H9 (cell line): ENCODE data around the gene SRPK2. TPM values are rescaled to one million over a fixed set of nuclear protein-coding genes. Genes with fewer than 3 reads are reported as not detected.
A peak's percentile ranks its signal among the peaks of the same experiment; 100 is the strongest.
"Not testable (repeated sequence)": the region's sequence is repeated elsewhere in the genome, so short reads cannot be mapped to it uniquely, and the experiment has no call there.

Experiments used
- DNase-seq: peaks from one replicate; pipeline ENCODE4 v3.0.0-alpha.2; 2017
- H2AFZ ChIP-seq: one replicate; pipeline ENCODE4 v1.6.1; 2013; ENCODE audit warnings: mild to moderate bottlenecking, low read length, control low read depth, moderate library complexity
- H2AK5ac ChIP-seq: 2 replicates; pipeline ENCODE4 v1.6.1; 2013; ENCODE audit warnings: low read length, control low read depth, mixed read lengths; ENCODE audit not compliant: insufficient read length
- H2BK120ac ChIP-seq: one replicate; pipeline ENCODE4 v1.6.1; 2013; ENCODE audit warnings: low read depth, mild to moderate bottlenecking, low read length, control low read depth, inconsistent platforms; ENCODE audit not compliant: poor library complexity, severe bottlenecking
- H2BK12ac ChIP-seq: 2 replicates; pipeline ENCODE4 v1.6.1; 2013; ENCODE audit warnings: low read length, control low read depth, mixed read lengths, low read depth; ENCODE audit not compliant: insufficient read length
- H2BK15ac ChIP-seq: 2 replicates; pipeline ENCODE4 v1.6.1; 2013; ENCODE audit warnings: low read depth, low read length, control low read depth
- H2BK20ac ChIP-seq: one replicate; pipeline ENCODE4 v1.6.1; 2013; ENCODE audit warnings: low read depth, mild to moderate bottlenecking, low read length, control low read depth, inconsistent platforms; ENCODE audit not compliant: poor library complexity, severe bottlenecking
- H2BK5ac ChIP-seq: 2 replicates; pipeline ENCODE4 v1.6.1; 2013; ENCODE audit warnings: low read length, control low read depth, mixed read lengths; ENCODE audit not compliant: insufficient read length
- H3K14ac ChIP-seq: 2 replicates; pipeline ENCODE4 v1.6.1; 2013; ENCODE audit warnings: low read length, control low read depth; ENCODE audit not compliant: insufficient read depth
- H3K18ac ChIP-seq: 2 replicates; pipeline ENCODE4 v1.6.1; 2013; ENCODE audit warnings: low read depth, mild to moderate bottlenecking, mixed read lengths, low read length, control low read depth; ENCODE audit not compliant: insufficient read length
- H3K23ac ChIP-seq: 2 replicates; pipeline ENCODE4 v1.6.1; 2013; ENCODE audit warnings: low read length, control low read depth, mixed read lengths, low read depth; ENCODE audit not compliant: insufficient read length
- H3K23me2 ChIP-seq: 2 replicates; pipeline ENCODE4 v1.6.1; 2013; ENCODE audit warnings: low read depth, mild to moderate bottlenecking, mixed read lengths, low read length, control low read depth; ENCODE audit not compliant: insufficient read length, poor library complexity, severe bottlenecking
- H3K27ac ChIP-seq: 2 replicates; pipeline ENCODE4 v1.5.1; 2013; ENCODE audit warnings: low read length, control low read depth, mixed read lengths, low read depth; ENCODE audit not compliant: insufficient read length
- H3K27me3 ChIP-seq: 2 replicates; pipeline ENCODE4 v1.6.1; 2013; ENCODE audit warnings: low read length, control low read depth, inconsistent platforms; ENCODE audit not compliant: insufficient read depth
- H3K4ac ChIP-seq: 2 replicates; pipeline ENCODE4 v1.6.1; 2013; ENCODE audit warnings: low read depth, mild to moderate bottlenecking, control low read depth, inconsistent platforms, low read length, moderate library complexity
- H3K4me1 ChIP-seq: 2 replicates; pipeline ENCODE4 v1.6.1; 2013; ENCODE audit warnings: low read length, control low read depth, inconsistent platforms; ENCODE audit not compliant: insufficient read depth
- H3K4me2 ChIP-seq: 2 replicates; pipeline ENCODE4 v1.6.1; 2013; ENCODE audit warnings: low read length, control low read depth, mixed read lengths; ENCODE audit not compliant: insufficient read length, insufficient read depth
- H3K56ac ChIP-seq: 2 replicates; pipeline ENCODE4 v1.6.1; 2013; ENCODE audit warnings: low read depth, mild to moderate bottlenecking, mixed read lengths, low read length, control low read depth; ENCODE audit not compliant: insufficient read length
- H3K79me1 ChIP-seq: 2 replicates; pipeline ENCODE4 v1.6.1; 2013; ENCODE audit warnings: low read depth, mild to moderate bottlenecking, moderate library complexity, low read length, control low read depth, inconsistent platforms; ENCODE audit not compliant: insufficient read depth, poor library complexity, severe bottlenecking
- H3K79me2 ChIP-seq: 2 replicates; pipeline ENCODE4 v1.6.1; 2013; ENCODE audit warnings: low read length, control low read depth, inconsistent platforms; ENCODE audit not compliant: insufficient read depth
- H3K9ac ChIP-seq: 2 replicates; pipeline ENCODE4 v1.6.1; 2013; ENCODE audit warnings: low read length, control low read depth, mixed read lengths; ENCODE audit not compliant: insufficient read length; ENCODE audit errors: extremely low read depth
- H3K9me3 ChIP-seq: one replicate; pipeline ENCODE4 v1.6.1; 2013; ENCODE audit warnings: low read depth, low read length, inconsistent platforms; ENCODE audit not compliant: control insufficient read depth
- H3T11ph ChIP-seq: one replicate; pipeline ENCODE4 v1.6.1; 2013; ENCODE audit warnings: mild to moderate bottlenecking, low read length, control low read depth, inconsistent platforms
- H4K20me1 ChIP-seq: one replicate; pipeline ENCODE4 v1.6.1; 2013; ENCODE audit not compliant: control insufficient read depth, insufficient read length, insufficient read depth
- H4K5ac ChIP-seq: 2 replicates; pipeline ENCODE4 v1.6.1; 2013; ENCODE audit warnings: low read depth, mild to moderate bottlenecking, mixed read lengths, low read length, control low read depth; ENCODE audit not compliant: insufficient read length
- H4K8ac ChIP-seq: replicated peaks from 2 replicates; pipeline ENCODE4 v1.6.1; 2013; ENCODE audit warnings: low read length, control low read depth, mixed read lengths, low read depth; ENCODE audit not compliant: insufficient read length
- H4K91ac ChIP-seq: 2 replicates; pipeline ENCODE4 v1.6.1; 2013; ENCODE audit warnings: low read depth, mild to moderate bottlenecking, moderate library complexity, mixed read lengths, low read length, control low read depth; ENCODE audit not compliant: insufficient read length
- H3K27ac Mint-ChIP-seq, 3 experiments: 2 replicates in 2 of 3; 3 replicates in 1 of 3; pipeline ENCODE4 v1.8.0; 2020 to 2021; ENCODE audit warnings: mixed read lengths in 3 of 3, mild to moderate bottlenecking in 1 of 3, moderate library complexity in 1 of 3
- H3K27me3 Mint-ChIP-seq: 2 replicates; pipeline ENCODE4 v1.8.0; 2021; ENCODE audit warnings: low read depth, mild to moderate bottlenecking, moderate library complexity, mixed read lengths
- H3K36me3 Mint-ChIP-seq, 3 experiments: 2 replicates in 2 of 3; 3 replicates in 1 of 3; pipeline ENCODE4 v1.8.0; 2020 to 2021; ENCODE audit warnings: low read depth in 3 of 3, mixed read lengths in 3 of 3; ENCODE audit not compliant: insufficient read depth in 1 of 3
- H3K4me1 Mint-ChIP-seq, 2 experiments: 2 replicates each; pipeline ENCODE4 v1.8.0; 2020; ENCODE audit warnings: mixed read lengths in 2 of 2
- H3K4me3 Mint-ChIP-seq, 2 experiments: 2 replicates in 1 of 2; 3 replicates in 1 of 2; pipeline ENCODE4 v1.8.0; 2020 to 2021; ENCODE audit warnings: mild to moderate bottlenecking in 2 of 2, mixed read lengths in 2 of 2, moderate library complexity in 1 of 2
- H3K9me3 Mint-ChIP-seq, 2 experiments: 2 replicates in 1 of 2; 3 replicates in 1 of 2; pipeline ENCODE4 v1.8.0; 2020; ENCODE audit warnings: mild to moderate bottlenecking in 2 of 2, mixed read lengths in 2 of 2, moderate library complexity in 1 of 2
- CTCF ChIP-seq: fragments of 200-600 bp; sonication (generic); conservative IDR thresholded peaks from 3 replicates; pipeline ENCODE4 v1.8.0; 2021; ENCODE audit warnings: antibody characterized with exemption, mild to moderate bottlenecking
- WGBS: extraction: QIAGEN DNeasy Blood & Tissue Kit; methylation state at CpG from one replicate; pipeline ENCODE4 v1.1.7; 2013; ENCODE audit warnings: missing lambda C conversion rate, low lambda C conversion rate, mixed read lengths; ENCODE audit not compliant: insufficient read length; ENCODE audit errors: extremely low coverage; 5-methylcytosine and 5-hydroxymethylcytosine counted together
- total RNA-seq: library from RNA; stranded (reverse); gene quantifications from 2 replicates; pipeline ENCODE4 v1.2.1, GENCODE V29; 2021

The SRPK2 gene
- total RNA-seq, 1 experiment from 2014 or later = 41.1 TPM

GRCh38 chr7:105295596-105296352, 92.9 kb downstream of the SRPK2 start:
- H3K23me2 ChIP-seq = no peaks in the 10 kb centered on the region
- no peak overlapping the region for H3K18ac ChIP-seq
- H3K4me1 ChIP-seq = peaks cover 3% of the 10 kb centered on the region; the same call in 1 of the 2 replicates
- H4K91ac ChIP-seq = no peak overlapping the region
- no peak overlapping the region for H2BK12ac ChIP-seq
- no peak overlapping the region for H2AFZ ChIP-seq
- DNase-seq = no peak
- H2BK5ac ChIP-seq = no peak overlapping the region
- H3K56ac ChIP-seq = no peak overlapping the region
- H3K9me3 ChIP-seq = no peaks in the 10 kb centered on the region
- Mint-ChIP-seq H3K4me1 (peaks cover 29 to 30% of the 10 kb centered on the region in 2 experiments), H3K36me3 (no peaks in the 10 kb centered on the region), H3K9me3 (no peaks in the 10 kb centered on the region), H3K27ac (0 out of 7 replicates have a peak overlapping the region, but pooled peaks of 1 of the 3 experiments have one; percentile 15), H3K27me3 (no peaks in the 10 kb centered on the region), H3K4me3 (no peak overlapping the region)
- no peak overlapping the region for H2BK20ac ChIP-seq
- no peak for TF ChIP-seq CTCF
- H3K23ac ChIP-seq = no peak overlapping the region
- H4K8ac ChIP-seq = no peak overlapping the region
- no peak overlapping the region for H3K27ac ChIP-seq
- no peak overlapping the region for H3K9ac ChIP-seq
- H3K4me2 ChIP-seq = no peak overlapping the region
- H2BK120ac ChIP-seq = no peak overlapping the region
- no CpG with 5 or more reads among the region's 1 CpG for WGBS
- no peak overlapping the region for H3K14ac ChIP-seq
- peaks cover 6% of the 10 kb centered on the region; the same call in 1 of the 2 replicates for H3K79me2 ChIP-seq
- H4K20me1 ChIP-seq = no peaks in the 10 kb centered on the region
- no peak overlapping the region for H3K4ac ChIP-seq
- no peaks in the 10 kb centered on the region for H3K27me3 ChIP-seq
- no peak overlapping the region for H2AK5ac ChIP-seq
- peaks cover 7% of the 10 kb centered on the region for H3K79me1 ChIP-seq
- no peak overlapping the region for H4K5ac ChIP-seq
- H2BK15ac ChIP-seq = no peak overlapping the region
- no peak overlapping the region for H3T11ph ChIP-seq

DNA sequence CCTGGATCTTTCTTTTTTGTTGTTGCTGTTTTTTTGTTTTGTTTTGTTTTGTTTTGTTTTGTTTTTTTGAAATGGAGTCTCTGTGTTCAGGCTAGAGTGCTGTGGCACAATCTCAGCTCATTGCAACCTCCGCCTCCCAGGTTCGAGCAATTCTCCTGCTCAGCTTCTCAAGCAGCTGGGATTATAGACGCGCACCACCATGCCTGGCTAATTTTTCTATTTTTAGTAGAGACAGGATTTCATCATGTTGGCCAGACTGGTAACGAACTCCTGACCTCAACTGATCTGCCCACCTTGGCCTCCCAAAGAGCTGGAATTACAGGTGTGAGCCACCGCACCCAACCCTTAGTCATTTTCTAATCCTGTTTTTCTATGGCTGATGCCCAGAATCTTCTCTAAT, 94.2 kb downstream of the SRPK2 start:
- not testable (repeated sequence) for H3K27me3 ChIP-seq, H3K9ac ChIP-seq, H2BK12ac ChIP-seq, H3K36me3 Mint-ChIP-seq, H4K20me1 ChIP-seq, H3K27ac ChIP-seq, H2BK20ac ChIP-seq, H3K4me1 ChIP-seq, H2AK5ac ChIP-seq, H3K27me3 Mint-ChIP-seq, H2BK5ac ChIP-seq, H3K4me2 ChIP-seq, H4K91ac ChIP-seq, H2AFZ ChIP-seq, H2BK120ac ChIP-seq, H3K23me2 ChIP-seq, H3K4ac ChIP-seq, H3K9me3 ChIP-seq, H3K79me2 ChIP-seq, H3K56ac ChIP-seq, H3K9me3 Mint-ChIP-seq, H3K4me3 Mint-ChIP-seq, H4K5ac ChIP-seq, H3K18ac ChIP-seq, H3K14ac ChIP-seq, H4K8ac ChIP-seq, H3T11ph ChIP-seq, H3K23ac ChIP-seq, DNase-seq, H3K79me1 ChIP-seq, H2BK15ac ChIP-seq
- no CpG with 5 or more reads among the region's 6 CpGs for WGBS
- Mint-ChIP-seq H3K27ac (peak overlapping the region in 1 of 3 experiments; percentile 8; a peak in 2 of 7 replicates), H3K4me1 (peaks cover 28 to 29% of the 10 kb centered on the region in 2 experiments)
